Memory B cell (primary cell): ENCODE data around the gene NTSR1.

ENCODE experiments used
- ATAC-seq: fragments of 150-1000 bp; cut with Tn5 transposase; 2 replicates; pipeline ENCODE4 v1.10.0; 2021; ENCODE audit warnings: low read depth, mild to moderate bottlenecking, moderate library complexity
- DNase-seq, 2 donors: peaks; one replicate each; pipeline ENCODE4 v3.0.0; 2022; ENCODE audit warnings: low spot score in 2 of 2
- H3K27ac Mint-ChIP-seq: one replicate; pipeline ENCODE4 v1.8.0; 2022; ENCODE audit warnings: mild to moderate bottlenecking, moderate library complexity, mixed read lengths
- H3K27me3 Mint-ChIP-seq: one replicate; pipeline ENCODE4 v1.8.0; 2022; ENCODE audit warnings: mixed read lengths
- H3K36me3 Mint-ChIP-seq: one replicate; pipeline ENCODE4 v1.8.0; 2022; ENCODE audit warnings: mild to moderate bottlenecking, mixed read lengths
- H3K4me1 Mint-ChIP-seq: one replicate; pipeline ENCODE4 v1.8.0; 2022; ENCODE audit warnings: mixed read lengths
- H3K4me3 Mint-ChIP-seq: one replicate; pipeline ENCODE4 v1.8.0; 2022; ENCODE audit warnings: mild to moderate bottlenecking, moderate library complexity, mixed read lengths
- H3K9me3 Mint-ChIP-seq: one replicate; pipeline ENCODE4 v1.8.0; 2022; ENCODE audit warnings: mixed read lengths

Gene NTSR1

GRCh38 chr20:62694868-62695267 is 13.8 kb upstream of the NTSR1 start:
- H3K4me3 Mint-ChIP-seq: no peak overlapping the region
- H3K9me3 Mint-ChIP-seq: no peaks in the 10 kb centered on the region
- H3K36me3 Mint-ChIP-seq: no peaks in the 10 kb centered on the region
- no peak for ATAC-seq
- DNase-seq: no peak
- peaks cover 18% of the 10 kb centered on the region for H3K27me3 Mint-ChIP-seq
- H3K27ac Mint-ChIP-seq: no peak overlapping the region
- no peaks in the 10 kb centered on the region for H3K4me1 Mint-ChIP-seq

GRCh38 chr20:62695448-62696414 is 12.9 kb upstream of the NTSR1 start:
- no peaks in the 10 kb centered on the region for H3K9me3 Mint-ChIP-seq
- H3K27ac Mint-ChIP-seq: no peak overlapping the region
- DNase-seq: no peak
- H3K36me3 Mint-ChIP-seq: no peaks in the 10 kb centered on the region
- H3K4me1 Mint-ChIP-seq: no peaks in the 10 kb centered on the region
- H3K27me3 Mint-ChIP-seq: peaks cover 14% of the 10 kb centered on the region
- ATAC-seq: no peak
- H3K4me3 Mint-ChIP-seq: no peak overlapping the region

- Mint-ChIP-seq H3K27me3 (peaks cover 18% of the 10 kb centered on the region), H3K27ac (no peak overlapping the region), H3K9me3 (no peaks in the 10 kb centered on the region), H3K4me3 (no peak overlapping the region), H3K36me3 (no peaks in the 10 kb centered on the region), H3K4me1 (no peaks in the 10 kb centered on the region)
- no peak for DNase-seq
- no peak for ATAC-seq
Observed at GRCh38 chr20:62696434-62696957, 12.1 kb upstream of the NTSR1 start.

- H3K27ac Mint-ChIP-seq: no peak overlapping the region
- H3K27me3 Mint-ChIP-seq: peaks cover 17% of the 10 kb centered on the region
- H3K36me3 Mint-ChIP-seq: no peaks in the 10 kb centered on the region
- DNase-seq: no peak
- no peak overlapping the region for H3K4me3 Mint-ChIP-seq
- H3K9me3 Mint-ChIP-seq: no peaks in the 10 kb centered on the region
- H3K4me1 Mint-ChIP-seq: no peaks in the 10 kb centered on the region
- ATAC-seq: no peak
Observed at GRCh38 chr20:62696989-62697388, 11.6 kb upstream of the NTSR1 start.

- H3K27me3 Mint-ChIP-seq: peaks cover 19% of the 10 kb centered on the region
- no peak for DNase-seq
- H3K36me3 Mint-ChIP-seq: no peaks in the 10 kb centered on the region
- no peak for ATAC-seq
- no peaks in the 10 kb centered on the region for H3K9me3 Mint-ChIP-seq
- H3K4me1 Mint-ChIP-seq: no peaks in the 10 kb centered on the region
- no peak overlapping the region for H3K4me3 Mint-ChIP-seq
- no peak overlapping the region for H3K27ac Mint-ChIP-seq
Observed at GRCh38 chr20:62697468-62697912, 11.1 kb upstream of the NTSR1 start.

- Mint-ChIP-seq H3K27me3 (peaks cover 19% of the 10 kb centered on the region), H3K36me3 (no peaks in the 10 kb centered on the region), H3K27ac (no peak overlapping the region), H3K4me1 (no peaks in the 10 kb centered on the region), H3K4me3 (no peak overlapping the region), H3K9me3 (no peaks in the 10 kb centered on the region)
- no peak for DNase-seq
- ATAC-seq: no peak
Observed at GRCh38 chr20:62698231-62698630, 10.4 kb upstream of the NTSR1 start.

- DNase-seq (no peak), ATAC-seq (no peak)
- peaks cover 22% of the 10 kb centered on the region for H3K27me3 Mint-ChIP-seq
- H3K9me3 Mint-ChIP-seq: no peaks in the 10 kb centered on the region
- H3K4me1 Mint-ChIP-seq: peaks cover 3% of the 10 kb centered on the region
- H3K36me3 Mint-ChIP-seq: no peaks in the 10 kb centered on the region
- H3K27ac Mint-ChIP-seq: no peak overlapping the region
- H3K4me3 Mint-ChIP-seq: no peak overlapping the region
Observed at GRCh38 chr20:62699296-62699695, 9.3 kb upstream of the NTSR1 start.

- no peaks in the 10 kb centered on the region for H3K36me3 Mint-ChIP-seq
- peaks cover 23% of the 10 kb centered on the region for H3K27me3 Mint-ChIP-seq
- no peak overlapping the region for H3K4me3 Mint-ChIP-seq
- ATAC-seq: no peak
- H3K27ac Mint-ChIP-seq: no peak overlapping the region
- no peaks in the 10 kb centered on the region for H3K9me3 Mint-ChIP-seq
- peaks cover 3% of the 10 kb centered on the region for H3K4me1 Mint-ChIP-seq
- DNase-seq: no peak
Observed at GRCh38 chr20:62699741-62700140, 8.9 kb upstream of the NTSR1 start.

- Mint-ChIP-seq H3K4me3 (no peak overlapping the region), H3K9me3 (no peaks in the 10 kb centered on the region), H3K27ac (no peak overlapping the region), H3K27me3 (peaks cover 23% of the 10 kb centered on the region), H3K36me3 (no peaks in the 10 kb centered on the region), H3K4me1 (peaks cover 3% of the 10 kb centered on the region)
- ATAC-seq (no peak), DNase-seq (no peak)
Observed at GRCh38 chr20:62700261-62700930, 8.2 kb upstream of the NTSR1 start.

- DNase-seq (no peak), ATAC-seq (no peak)
- Mint-ChIP-seq H3K27me3 (peaks cover 18% of the 10 kb centered on the region), H3K36me3 (no peaks in the 10 kb centered on the region), H3K4me3 (no peak overlapping the region), H3K4me1 (peaks cover 3% of the 10 kb centered on the region), H3K9me3 (no peaks in the 10 kb centered on the region), H3K27ac (no peak overlapping the region)
Observed at GRCh38 chr20:62701161-62702012, 7.2 kb upstream of the NTSR1 start.

- ATAC-seq (no peak), DNase-seq (no peak)
- Mint-ChIP-seq H3K36me3 (no peaks in the 10 kb centered on the region), H3K27me3 (peaks cover 19% of the 10 kb centered on the region), H3K27ac (no peak overlapping the region), H3K9me3 (no peaks in the 10 kb centered on the region), H3K4me3 (no peak overlapping the region), H3K4me1 (peaks cover 3% of the 10 kb centered on the region)
Observed at GRCh38 chr20:62702013-62702300, 6.7 kb upstream of the NTSR1 start.

GRCh38 chr20:62702895-62703852 is 5.5 kb upstream of the NTSR1 start:
- Mint-ChIP-seq H3K27me3 (peaks cover 23% of the 10 kb centered on the region), H3K4me1 (peaks cover 5% of the 10 kb centered on the region), H3K9me3 (no peaks in the 10 kb centered on the region), H3K27ac (no peak overlapping the region), H3K4me3 (no peak overlapping the region), H3K36me3 (no peaks in the 10 kb centered on the region)
- ATAC-seq: no peak
- no peak for DNase-seq

GRCh38 chr20:62703853-62704228 is 4.8 kb upstream of the NTSR1 start:
- Mint-ChIP-seq H3K27me3 (peaks cover 24% of the 10 kb centered on the region), H3K36me3 (no peaks in the 10 kb centered on the region), H3K27ac (no peak overlapping the region), H3K4me1 (peaks cover 6% of the 10 kb centered on the region), H3K4me3 (no peak overlapping the region), H3K9me3 (no peaks in the 10 kb centered on the region)
- ATAC-seq (no peak), DNase-seq (no peak)
